ENCODE measurements around the gene ETV1. TPM values are rescaled to one million over a fixed set of nuclear protein-coding genes. Genes with fewer than 3 reads are reported as not detected.

ETV1 gene
- total RNA-seq, 4 donors from 2014 or later, result 1.6 to 5.1 (median 2.0) TPM

DNA sequence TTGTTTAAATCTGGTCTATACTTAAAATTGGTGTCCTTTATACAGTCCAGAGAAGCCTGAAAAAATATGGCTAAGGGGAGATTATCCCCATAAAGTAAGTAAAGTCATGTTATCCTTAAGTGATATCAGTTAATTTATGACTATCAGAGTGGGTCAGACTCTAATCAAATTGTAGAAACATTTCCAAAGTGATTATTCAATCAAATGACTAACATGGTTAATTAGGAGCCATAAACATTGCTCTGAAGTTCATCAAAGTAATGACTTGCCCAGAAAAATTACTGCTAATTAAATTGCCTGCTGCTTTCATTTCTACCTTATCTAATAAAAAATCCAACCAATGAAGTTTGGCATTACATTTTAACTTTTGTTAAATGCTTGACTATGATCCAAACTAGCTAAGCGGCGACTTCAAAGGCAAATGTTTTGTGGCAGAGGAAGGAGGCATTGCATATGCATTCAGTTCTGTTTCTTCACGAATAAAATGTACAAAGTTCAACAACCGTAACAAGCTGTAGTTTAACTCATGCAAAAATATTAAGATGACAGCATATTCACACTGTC is 76.7 kb downstream of the ETV1 start:
- no peak overlapping the region for H3K27ac ChIP-seq
- no peak for DNase-seq
- H3K9me3 ChIP-seq, result no peaks in the 10 kb centered on the region
- H3K4me1 ChIP-seq, result peaks cover 0 to 9% (median 0%) of the 10 kb centered on the region in 4 donors
- no peaks in the 10 kb centered on the region for H3K36me3 ChIP-seq
- no peak overlapping the region for H3K4me3 ChIP-seq
- H3K27me3 ChIP-seq, result no peaks in the 10 kb centered on the region
- TF ChIP-seq POLR2A (IDR thresholded peaks at IDR 0.05) (no peak), CTCF (IDR thresholded peaks at IDR 0.05) (no peak)

GRCh38 chr7:13911909-13912308 is 77.6 kb downstream of the ETV1 start:
- DNase-seq, result no peak
- H3K4me3 ChIP-seq, result no peak overlapping the region
- H3K27me3 ChIP-seq, result no peaks in the 10 kb centered on the region
- peaks cover 0 to 9% (median 0%) of the 10 kb centered on the region in 4 donors for H3K4me1 ChIP-seq
- no peak overlapping the region for H3K27ac ChIP-seq
- H3K9me3 ChIP-seq, result no peaks in the 10 kb centered on the region
- TF ChIP-seq CTCF (IDR thresholded peaks at IDR 0.05) (no peak), POLR2A (IDR thresholded peaks at IDR 0.05) (no peak)
- H3K36me3 ChIP-seq, result no peaks in the 10 kb centered on the region

GRCh38 chr7:13910805-13911551 is 78.5 kb downstream of the ETV1 start:
- no peak for DNase-seq
- Histone ChIP-seq H3K27ac (peak overlapping the region in 1 of 4 donors; percentile 14), H3K36me3 (no peaks in the 10 kb centered on the region), H3K4me3 (no peak overlapping the region), H3K4me1 (peaks cover 0 to 9% (median 0%) of the 10 kb centered on the region in 4 donors), H3K27me3 (no peaks in the 10 kb centered on the region), H3K9me3 (no peaks in the 10 kb centered on the region)
- TF ChIP-seq POLR2A (IDR thresholded peaks at IDR 0.05) (no peak), CTCF (IDR thresholded peaks at IDR 0.05) (no peak)

DNA sequence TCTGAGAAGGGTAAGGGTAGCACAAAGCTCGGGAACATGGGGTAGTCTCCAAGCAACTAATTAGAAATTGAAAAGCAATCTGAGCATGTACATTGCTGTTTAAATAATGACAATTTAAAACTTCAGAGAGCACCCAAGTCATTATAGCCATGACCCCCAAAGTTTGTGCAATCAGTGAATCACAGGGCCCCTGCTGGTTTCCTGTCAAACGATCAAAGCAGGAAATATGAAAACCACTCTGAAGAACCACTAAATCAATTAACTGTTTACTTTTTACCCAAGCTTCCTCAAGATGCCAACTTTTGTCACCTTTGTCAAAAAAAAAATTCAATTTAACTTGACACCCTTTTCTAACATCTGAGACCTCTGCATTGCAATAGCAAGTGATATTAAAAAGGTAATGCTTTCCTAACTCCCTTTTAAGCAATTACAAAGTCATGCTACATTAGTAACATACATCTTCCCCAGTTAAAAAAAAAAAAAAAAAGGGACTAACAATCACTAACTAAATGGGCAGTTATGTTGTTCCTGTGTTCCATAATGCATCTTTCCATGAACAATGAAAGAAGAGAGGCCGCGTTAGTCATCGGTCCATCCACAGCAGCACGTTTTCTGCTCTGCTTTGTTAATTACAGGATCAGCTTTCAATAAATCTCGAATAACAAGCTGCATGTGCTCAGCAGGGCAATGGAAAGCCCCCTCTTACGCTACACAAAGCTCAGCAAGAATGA is 80.6 kb downstream of the ETV1 start:
- H3K27ac ChIP-seq, result no peak overlapping the region
- no peak for TF ChIP-seq CTCF (IDR thresholded peaks at IDR 0.05)
- TF ChIP-seq POLR2A (IDR thresholded peaks at IDR 0.05), result no peak
- no peak overlapping the region for H3K4me3 ChIP-seq
- peaks cover 0 to 9% (median 0%) of the 10 kb centered on the region in 4 donors for H3K4me1 ChIP-seq
- H3K36me3 ChIP-seq, result no peaks in the 10 kb centered on the region
- H3K27me3 ChIP-seq, result no peaks in the 10 kb centered on the region
- no peaks in the 10 kb centered on the region for H3K9me3 ChIP-seq
- DNase-seq, result no peak

GRCh38 chr7:13907831-13908230 is 81.6 kb downstream of the ETV1 start:
- H3K27ac ChIP-seq, result no peak overlapping the region
- no peaks in the 10 kb centered on the region for H3K36me3 ChIP-seq
- TF ChIP-seq POLR2A (IDR thresholded peaks at IDR 0.05) (no peak), CTCF (IDR thresholded peaks at IDR 0.05) (no peak)
- no peak for DNase-seq
- no peaks in the 10 kb centered on the region for H3K9me3 ChIP-seq
- no peak overlapping the region for H3K4me3 ChIP-seq
- H3K27me3 ChIP-seq, result no peaks in the 10 kb centered on the region
- peaks cover 0 to 5% (median 0%) of the 10 kb centered on the region in 4 donors for H3K4me1 ChIP-seq
